ENCODE data around the gene CCDC175.
A peak's percentile ranks its signal among the peaks of the same experiment; 100 is the strongest.

CCDC175 gene

DNA sequence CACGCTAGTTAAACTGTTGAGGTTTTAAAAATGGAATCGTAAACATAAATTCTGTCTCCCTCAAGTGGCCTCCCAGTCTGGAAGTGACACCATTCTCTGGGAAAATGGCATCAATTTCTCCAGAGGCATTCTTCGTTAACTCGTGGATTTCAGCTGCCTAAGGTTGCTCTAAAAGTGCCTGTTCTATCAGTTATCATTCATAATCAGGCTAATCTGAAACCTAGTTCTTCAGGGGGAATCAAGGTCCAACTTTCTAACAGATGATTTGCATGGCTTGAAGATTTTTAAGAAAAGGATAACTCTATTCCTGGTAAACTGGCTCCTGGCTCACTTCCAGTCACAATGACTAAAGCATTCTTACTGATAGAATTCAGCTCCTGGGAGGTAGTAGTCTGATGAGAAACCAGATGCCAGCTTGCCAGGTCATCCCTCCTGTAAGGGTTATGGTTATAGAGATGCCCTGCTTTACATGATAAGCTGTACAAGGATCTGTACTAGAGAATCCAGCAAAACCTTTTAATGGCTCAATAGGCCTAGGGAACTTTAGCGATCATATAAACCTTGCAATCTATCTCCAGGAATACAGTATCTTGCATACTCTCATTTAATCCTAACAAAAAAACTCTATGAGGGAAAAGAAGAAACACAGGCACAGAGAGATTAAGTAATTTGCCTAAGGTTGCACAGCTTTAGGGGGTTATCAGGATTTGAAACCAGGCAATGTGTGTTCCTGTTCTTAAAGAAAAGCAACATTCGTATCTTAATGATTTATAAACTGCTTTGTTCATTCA, 93.9 kb downstream of the CCDC175 start:
- Histone ChIP-seq H3K4me1 (ENCODE audit: control insufficient read depth, insufficient read depth, low read length) (peaks cover 13% of the 10 kb centered on the region), H3K9me3 (ENCODE audit: control insufficient read depth, insufficient read depth, low read depth, low read length) (no peaks in the 10 kb centered on the region), H3K27ac (ENCODE audit: low read depth, low read length) (no peak overlapping the region), H3K27me3 (ENCODE audit: control insufficient read depth, insufficient read depth, low read length) (no peaks in the 10 kb centered on the region), H3K9ac (ENCODE audit: low read length) (peak overlapping the region; percentile 84), H3K4me3 (ENCODE audit: low read depth, low read length) (peak overlapping the region; percentile 83), H3K36me3 (ENCODE audit: control insufficient read depth, insufficient read depth, low read length) (peaks cover 12% of the 10 kb centered on the region)

DNA sequence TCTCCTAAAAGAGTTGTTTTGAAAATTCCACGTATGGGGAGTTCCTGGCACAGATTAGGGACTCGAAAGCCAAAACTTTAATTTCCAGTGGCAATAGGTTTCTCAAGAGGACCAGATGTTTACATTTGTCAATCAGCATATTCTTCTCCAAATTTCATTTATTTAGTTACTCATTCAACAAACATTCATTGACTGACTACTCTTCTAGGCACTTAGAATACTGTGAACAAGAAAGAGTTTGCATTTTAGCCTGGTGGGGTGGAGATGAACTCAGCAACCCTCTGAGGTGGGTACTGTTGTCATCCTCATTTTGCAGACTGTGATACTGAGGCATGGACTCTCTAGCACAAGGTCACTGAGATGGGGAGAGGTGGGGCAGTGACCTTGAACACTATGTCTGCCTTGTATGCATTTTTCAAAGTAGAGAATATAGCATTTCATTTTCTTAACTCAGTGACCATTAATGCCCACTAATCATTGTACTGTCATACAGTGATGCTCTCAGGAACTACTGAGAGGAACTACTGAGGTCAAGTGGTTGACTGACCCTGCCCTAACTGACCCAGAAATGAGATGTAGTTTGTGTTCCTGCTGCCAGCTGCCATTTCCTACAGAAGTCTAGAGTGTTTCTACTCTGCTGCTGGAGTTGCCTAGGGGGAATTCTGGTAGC, 94.6 kb downstream of the CCDC175 start:
- Histone ChIP-seq H3K4me1 (ENCODE audit: control insufficient read depth, insufficient read depth, low read length) (peaks cover 13% of the 10 kb centered on the region), H3K27ac (ENCODE audit: low read depth, low read length) (no peak overlapping the region)

DNA sequence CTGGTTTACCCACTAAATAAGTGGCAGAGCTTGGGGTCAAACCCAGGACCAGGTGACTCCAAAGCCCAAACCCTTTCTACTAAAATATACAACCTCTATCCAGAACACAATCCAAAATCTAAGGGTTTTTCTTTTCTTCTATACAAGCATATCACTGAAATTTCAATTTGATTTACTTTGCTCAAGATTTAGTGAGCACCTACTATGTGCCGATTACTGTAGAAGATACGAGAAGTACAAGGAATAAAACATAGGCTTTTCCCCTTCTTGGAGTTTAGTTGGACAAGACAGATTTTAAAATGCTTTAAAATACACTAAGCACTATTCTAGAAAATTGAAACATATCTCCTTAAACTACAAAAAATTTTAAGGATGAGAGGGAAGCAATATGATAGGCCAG, 95.2 kb downstream of the CCDC175 start:
- no peaks in the 10 kb centered on the region for H3K9me3 ChIP-seq (ENCODE audit: control insufficient read depth, insufficient read depth, low read depth, low read length)
- peaks cover 13% of the 10 kb centered on the region for H3K4me1 ChIP-seq (ENCODE audit: control insufficient read depth, insufficient read depth, low read length)
- H3K9ac ChIP-seq (ENCODE audit: low read length) = no peak overlapping the region
- H3K27ac ChIP-seq (ENCODE audit: low read depth, low read length) = no peak overlapping the region
- H3K4me3 ChIP-seq (ENCODE audit: low read depth, low read length) = no peak overlapping the region
- peaks cover 18% of the 10 kb centered on the region for H3K36me3 ChIP-seq (ENCODE audit: control insufficient read depth, insufficient read depth, low read length)
- no peaks in the 10 kb centered on the region for H3K27me3 ChIP-seq (ENCODE audit: control insufficient read depth, insufficient read depth, low read length)

More for the DNA sequence above, 94.6 kb downstream of the CCDC175 start:
- H3K9ac ChIP-seq (ENCODE audit: low read length) = no peak overlapping the region
- H3K27me3 ChIP-seq (ENCODE audit: control insufficient read depth, insufficient read depth, low read length) = no peaks in the 10 kb centered on the region
- peaks cover 13% of the 10 kb centered on the region for H3K36me3 ChIP-seq (ENCODE audit: control insufficient read depth, insufficient read depth, low read length)
- peak overlapping the region; percentile 83; the same call in 1 of the 2 replicates for H3K4me3 ChIP-seq (ENCODE audit: low read depth, low read length)
- no peaks in the 10 kb centered on the region for H3K9me3 ChIP-seq (ENCODE audit: control insufficient read depth, insufficient read depth, low read depth, low read length)

DNA sequence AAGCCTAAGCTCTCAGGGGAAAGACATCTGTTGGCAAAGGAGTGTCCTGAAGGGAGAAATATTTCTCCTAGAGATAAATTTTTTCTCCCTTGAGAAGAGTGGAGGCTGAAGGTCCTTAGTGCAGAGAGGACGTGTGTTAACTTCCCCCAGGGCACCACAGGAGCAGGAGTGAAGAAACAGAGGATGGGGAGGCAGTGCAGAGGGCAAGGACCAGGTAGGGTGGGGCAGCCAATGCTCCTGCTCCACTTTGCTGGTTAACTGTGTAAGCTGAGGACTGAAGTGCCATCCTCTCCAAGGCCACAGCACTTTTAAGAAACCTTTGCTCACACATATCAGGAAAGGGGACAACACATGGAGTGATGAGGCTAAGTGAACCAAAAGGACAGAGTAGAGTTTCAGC, 96.4 kb downstream of the CCDC175 start:
- Histone ChIP-seq H3K4me1 (ENCODE audit: control insufficient read depth, insufficient read depth, low read length) (peaks cover 13% of the 10 kb centered on the region), H3K27ac (ENCODE audit: low read depth, low read length) (no peak overlapping the region), H3K36me3 (ENCODE audit: control insufficient read depth, insufficient read depth, low read length) (peaks cover 30% of the 10 kb centered on the region)

DNA sequence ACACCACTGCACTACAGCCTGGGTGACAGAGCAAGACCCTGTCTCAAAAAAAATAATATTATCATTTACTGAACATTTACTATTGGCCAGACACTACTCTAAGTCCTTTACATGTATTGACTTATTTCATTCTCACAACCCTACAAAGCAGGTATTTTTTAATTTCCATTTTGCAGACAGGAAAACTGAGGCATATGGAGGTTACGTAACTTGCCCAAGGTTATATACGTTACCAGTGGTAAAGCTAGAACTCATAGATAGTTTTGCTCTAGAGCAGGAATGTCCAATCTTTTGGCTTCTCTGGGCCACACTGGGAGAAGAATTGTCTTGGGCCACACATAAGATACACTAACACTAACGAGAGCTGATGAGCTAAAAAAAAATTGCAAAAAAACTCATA, 98.1 kb downstream of the CCDC175 start:
- H3K4me1 ChIP-seq (ENCODE audit: control insufficient read depth, insufficient read depth, low read length) = peaks cover 13% of the 10 kb centered on the region

More for the DNA sequence above, 96.4 kb downstream of the CCDC175 start:
- no peaks in the 10 kb centered on the region for H3K9me3 ChIP-seq (ENCODE audit: control insufficient read depth, insufficient read depth, low read depth, low read length)
- no peak overlapping the region for H3K9ac ChIP-seq (ENCODE audit: low read length)
- H3K27me3 ChIP-seq (ENCODE audit: control insufficient read depth, insufficient read depth, low read length) = no peaks in the 10 kb centered on the region
- H3K4me3 ChIP-seq (ENCODE audit: low read depth, low read length) = no peak overlapping the region

DNA sequence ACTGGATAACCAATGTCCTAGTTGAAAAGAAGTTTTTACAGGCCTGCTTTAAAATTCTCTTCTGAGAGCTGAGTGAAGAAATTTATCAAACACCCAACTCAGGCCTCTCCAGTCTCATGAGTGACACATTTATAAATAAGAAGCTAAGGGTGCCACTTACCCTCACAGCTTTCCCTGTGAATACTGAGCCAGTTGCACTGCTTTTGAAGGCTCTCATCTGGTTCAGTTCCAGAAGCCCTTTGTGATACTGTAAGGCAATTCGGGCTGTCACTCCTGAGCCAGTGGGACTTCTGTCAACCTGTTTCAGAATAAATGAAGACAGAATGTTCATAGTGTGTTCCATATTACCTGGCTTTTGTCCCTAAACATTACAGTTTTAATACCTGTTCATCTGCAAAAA, 100.9 kb downstream of the CCDC175 start:
- H3K36me3 ChIP-seq (ENCODE audit: control insufficient read depth, insufficient read depth, low read length) = peaks cover 66% of the 10 kb centered on the region
- no peaks in the 10 kb centered on the region; the same call in none of the 2 replicates for H3K4me1 ChIP-seq (ENCODE audit: control insufficient read depth, insufficient read depth, low read length)
- H3K4me3 ChIP-seq (ENCODE audit: low read depth, low read length) = no peak overlapping the region
- H3K27ac ChIP-seq (ENCODE audit: low read depth, low read length) = no peak overlapping the region
- H3K9me3 ChIP-seq (ENCODE audit: control insufficient read depth, insufficient read depth, low read depth, low read length) = no peaks in the 10 kb centered on the region
- no peak overlapping the region for H3K9ac ChIP-seq (ENCODE audit: low read length)
- no peaks in the 10 kb centered on the region for H3K27me3 ChIP-seq (ENCODE audit: control insufficient read depth, insufficient read depth, low read length)

More for the DNA sequence above, 98.1 kb downstream of the CCDC175 start:
- no peaks in the 10 kb centered on the region for H3K9me3 ChIP-seq (ENCODE audit: control insufficient read depth, insufficient read depth, low read depth, low read length)
- no peak overlapping the region for H3K27ac ChIP-seq (ENCODE audit: low read depth, low read length)
- H3K9ac ChIP-seq (ENCODE audit: low read length) = no peak overlapping the region
- no peak overlapping the region for H3K4me3 ChIP-seq (ENCODE audit: low read depth, low read length)
- H3K27me3 ChIP-seq (ENCODE audit: control insufficient read depth, insufficient read depth, low read length) = no peaks in the 10 kb centered on the region
- H3K36me3 ChIP-seq (ENCODE audit: control insufficient read depth, insufficient read depth, low read length) = peaks cover 44% of the 10 kb centered on the region

DNA sequence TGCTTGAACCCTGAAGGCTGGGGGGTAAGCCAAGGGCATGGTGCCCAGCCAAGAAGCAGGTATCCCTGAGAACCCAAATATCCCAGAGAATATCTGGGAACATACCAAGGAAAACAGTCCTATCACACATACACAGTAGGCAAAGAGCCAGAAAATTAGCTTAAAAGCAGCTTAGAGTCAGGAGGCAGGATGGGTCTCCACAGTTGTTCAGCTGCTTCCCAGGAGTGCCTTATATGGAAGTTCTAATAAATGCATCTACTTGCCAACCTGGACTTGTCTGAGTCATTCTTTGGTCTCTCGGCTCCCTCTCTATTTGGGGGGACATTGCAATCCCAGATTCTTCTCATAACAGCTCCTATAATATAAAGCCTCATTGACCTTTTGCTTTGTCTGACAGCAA, 102.4 kb downstream of the CCDC175 start:
- H3K4me3 ChIP-seq (ENCODE audit: low read depth, low read length) = no peak overlapping the region
- H3K36me3 ChIP-seq (ENCODE audit: control insufficient read depth, insufficient read depth, low read length) = peaks cover 76% of the 10 kb centered on the region
- no peaks in the 10 kb centered on the region for H3K4me1 ChIP-seq (ENCODE audit: control insufficient read depth, insufficient read depth, low read length)
- no peaks in the 10 kb centered on the region for H3K9me3 ChIP-seq (ENCODE audit: control insufficient read depth, insufficient read depth, low read depth, low read length)
- H3K27me3 ChIP-seq (ENCODE audit: control insufficient read depth, insufficient read depth, low read length) = no peaks in the 10 kb centered on the region
- H3K27ac ChIP-seq (ENCODE audit: low read depth, low read length) = no peak overlapping the region
- H3K9ac ChIP-seq (ENCODE audit: low read length) = no peak overlapping the region

DNA sequence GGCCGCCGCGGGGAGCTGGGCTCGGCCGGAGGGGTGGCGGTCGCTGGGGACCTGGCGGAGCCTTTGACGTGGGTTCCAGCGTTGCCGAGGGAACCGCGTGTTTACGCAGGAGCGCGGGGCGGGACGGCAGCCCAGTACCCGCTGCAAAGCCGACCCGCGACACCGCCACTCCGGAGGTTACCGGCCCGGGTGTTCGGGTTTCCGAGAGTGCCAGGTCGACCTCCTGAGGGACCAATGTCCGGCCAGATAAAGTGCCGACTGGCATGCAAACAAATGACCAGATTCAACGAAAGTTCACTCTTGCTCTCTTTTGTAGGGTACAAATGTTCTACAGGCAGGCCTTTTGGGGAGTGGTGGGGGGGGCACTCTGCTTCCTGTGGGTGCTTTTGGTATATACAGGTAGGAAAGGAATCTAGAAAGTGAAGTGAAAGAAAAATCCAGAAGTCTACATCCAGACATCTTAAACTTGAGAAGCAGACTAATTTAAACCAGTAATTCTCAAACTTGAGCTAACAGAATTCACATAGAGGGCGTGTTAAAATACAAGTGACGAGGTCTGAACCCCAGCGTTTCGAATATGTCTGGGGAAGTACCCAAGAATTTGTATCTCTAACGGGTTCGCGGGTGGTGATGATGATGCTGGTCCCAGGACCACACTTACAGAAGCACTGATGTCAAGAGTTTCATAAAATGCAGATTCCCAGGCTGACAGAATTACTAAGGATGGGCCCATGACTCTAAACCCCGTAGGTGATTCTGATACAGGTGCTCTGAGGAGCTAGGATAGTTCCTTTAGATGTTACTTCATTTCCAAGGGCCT, 111.1 kb downstream of the CCDC175 start, which contains the start of gene GPR135:
TSS of gene GPR135 (minus strand) at position 65 of the 820 bp plus-strand sequence. CDS start 154 bp downstream, outside the sequence.
- H3K4me3 ChIP-seq (ENCODE audit: low read depth, low read length) = peak within 1 kb of the TSS; percentile 86

DNA sequence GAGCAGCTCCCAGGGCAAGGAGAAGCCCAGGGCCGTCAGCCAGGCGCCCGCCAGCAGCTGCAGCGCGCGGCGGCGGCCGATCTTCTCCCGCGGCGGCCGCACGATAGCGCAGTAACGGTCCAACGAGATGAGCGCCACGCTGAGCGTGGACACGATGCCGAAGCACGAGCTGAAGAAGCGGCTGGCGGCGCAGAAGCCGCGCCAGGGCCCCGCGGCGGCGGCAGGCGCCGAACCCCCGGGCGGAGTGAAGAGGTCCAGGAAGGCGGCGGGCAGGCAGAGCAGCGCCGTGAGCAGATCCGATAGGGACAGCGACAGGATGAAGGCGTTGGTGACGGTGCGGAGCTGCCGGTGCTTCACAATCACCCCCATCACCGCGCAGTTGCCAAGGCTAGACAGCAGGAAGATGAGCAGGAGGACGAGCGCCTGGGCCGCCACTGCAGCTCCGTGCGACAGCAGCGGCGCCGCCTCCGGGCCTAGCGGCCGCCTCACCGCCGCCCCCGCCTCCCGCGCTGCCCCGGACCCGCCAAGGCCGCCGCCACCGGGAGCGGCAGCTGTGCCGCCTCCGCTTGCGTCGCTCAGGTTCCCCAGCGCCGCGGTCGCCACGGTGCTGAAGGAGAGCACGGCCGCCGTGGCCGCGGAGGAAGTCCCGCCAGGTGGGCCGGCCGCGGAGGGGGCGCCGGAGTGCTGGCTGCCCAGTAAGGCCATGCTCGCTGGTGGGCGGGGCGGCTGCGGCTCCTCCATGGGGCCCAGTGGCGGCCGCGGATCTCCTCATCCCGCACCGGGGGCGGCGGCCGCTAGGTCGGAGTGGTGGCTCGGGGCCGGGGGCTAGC, 111.9 kb downstream of the CCDC175 start:
- Histone ChIP-seq H3K4me1 (ENCODE audit: control insufficient read depth, insufficient read depth, low read length) (peaks cover 5% of the 10 kb centered on the region; the same call in 1 of the 2 replicates), H3K36me3 (ENCODE audit: control insufficient read depth, insufficient read depth, low read length) (peaks cover 4% of the 10 kb centered on the region), H3K4me3 (ENCODE audit: low read depth, low read length) (peak overlapping the region; percentile 86), H3K27ac (ENCODE audit: low read depth, low read length) (no peak overlapping the region), H3K9me3 (ENCODE audit: control insufficient read depth, insufficient read depth, low read depth, low read length) (no peaks in the 10 kb centered on the region), H3K9ac (ENCODE audit: low read length) (peak overlapping the region; percentile 61), H3K27me3 (ENCODE audit: control insufficient read depth, insufficient read depth, low read length) (peaks cover 36% of the 10 kb centered on the region)

More for the DNA sequence above, 111.1 kb downstream of the CCDC175 start, which contains the start of gene GPR135:
- peaks cover 5% of the 10 kb centered on the region; the same call in 1 of the 2 replicates for H3K4me1 ChIP-seq (ENCODE audit: control insufficient read depth, insufficient read depth, low read length)
- peaks cover 36% of the 10 kb centered on the region for H3K27me3 ChIP-seq (ENCODE audit: control insufficient read depth, insufficient read depth, low read length)
- peaks cover 11% of the 10 kb centered on the region for H3K36me3 ChIP-seq (ENCODE audit: control insufficient read depth, insufficient read depth, low read length)
- H3K9ac ChIP-seq (ENCODE audit: low read length) = peak within 1 kb of the TSS; percentile 61
- H3K9me3 ChIP-seq (ENCODE audit: control insufficient read depth, insufficient read depth, low read depth, low read length) = no peaks in the 10 kb centered on the region
- H3K27ac ChIP-seq (ENCODE audit: low read depth, low read length) = no peak within 1 kb of the TSS
